ENCODE data around the gene PCID2. TPM values are rescaled to one million over a fixed set of nuclear protein-coding genes. Genes with fewer than 3 reads are reported as not detected.

PCID2 gene
- total and polyA plus RNA-seq, 2 of the 13 experiments (the other 11 are each of a cell fraction or from before 2014, with no cell fraction given) = 65.0 to 111 TPM

DNA sequence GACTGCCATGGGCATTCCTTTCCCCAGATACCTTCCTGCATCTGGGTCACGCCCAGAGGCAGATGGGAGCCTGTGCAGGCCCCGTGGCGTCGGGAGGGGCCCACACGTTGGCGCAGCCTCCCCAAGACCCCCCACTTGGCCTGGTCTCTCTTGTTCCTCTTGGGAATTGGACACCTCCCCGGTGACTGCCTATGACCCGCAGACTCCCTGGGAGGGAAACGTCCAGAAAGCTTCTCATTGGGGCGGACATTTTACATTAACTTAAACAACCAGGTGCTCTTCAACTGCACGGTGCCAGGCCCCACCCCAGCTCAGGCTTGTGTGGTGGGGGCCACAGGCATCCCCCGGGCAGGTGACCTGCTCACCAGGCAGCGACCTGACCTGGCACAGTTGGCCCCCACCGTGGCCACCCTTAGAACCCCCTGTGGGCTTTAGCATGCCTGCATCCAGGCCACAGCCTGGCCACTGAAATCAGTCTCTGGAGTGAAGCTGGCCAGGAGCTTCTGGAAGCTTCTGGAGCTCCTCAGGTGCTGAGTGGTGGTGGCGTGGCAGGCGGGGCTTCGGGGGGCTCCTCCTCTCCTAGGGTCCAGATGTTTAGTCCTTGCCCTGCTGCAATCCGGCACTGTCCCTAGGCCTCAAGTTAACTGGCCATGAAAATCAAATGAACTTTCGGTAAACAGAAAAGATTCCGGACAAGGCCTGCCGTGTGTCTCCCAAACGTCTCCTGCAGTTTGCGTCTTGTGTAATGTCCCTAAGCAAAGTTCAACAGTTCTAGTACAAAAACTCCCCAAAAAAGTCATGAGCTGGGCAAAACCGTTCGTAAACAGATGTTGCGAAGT lies 58.5 kb downstream of the PCID2 start (continued):
- TF ChIP-seq, protein P1, sequence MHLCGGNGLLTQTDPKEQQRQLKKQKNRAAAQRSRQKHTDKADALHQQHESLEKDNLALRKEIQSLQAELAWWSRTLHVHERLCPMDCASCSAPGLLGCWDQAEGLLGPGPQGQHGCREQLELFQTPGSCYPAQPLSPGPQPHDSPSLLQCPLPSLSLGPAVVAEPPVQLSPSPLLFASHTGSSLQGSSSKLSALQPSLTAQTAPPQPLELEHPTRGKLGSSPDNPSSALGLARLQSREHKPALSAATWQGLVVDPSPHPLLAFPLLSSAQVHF (CRISPR knock-in tag; IDR thresholded peaks at IDR 0.05) = no peak
- no peak for TF ChIP-seq RELA (CRISPR knock-in tag; IDR thresholded peaks at IDR 0.05)
- TF ChIP-seq, protein P2, sequence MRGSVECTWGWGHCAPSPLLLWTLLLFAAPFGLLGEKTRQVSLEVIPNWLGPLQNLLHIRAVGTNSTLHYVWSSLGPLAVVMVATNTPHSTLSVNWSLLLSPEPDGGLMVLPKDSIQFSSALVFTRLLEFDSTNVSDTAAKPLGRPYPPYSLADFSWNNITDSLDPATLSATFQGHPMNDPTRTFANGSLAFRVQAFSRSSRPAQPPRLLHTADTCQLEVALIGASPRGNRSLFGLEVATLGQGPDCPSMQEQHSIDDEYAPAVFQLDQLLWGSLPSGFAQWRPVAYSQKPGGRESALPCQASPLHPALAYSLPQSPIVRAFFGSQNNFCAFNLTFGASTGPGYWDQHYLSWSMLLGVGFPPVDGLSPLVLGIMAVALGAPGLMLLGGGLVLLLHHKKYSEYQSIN (CRISPR knock-in tag; IDR thresholded peaks at IDR 0.05; ENCODE audit: borderline replicate concordance) = no peak
- no peak for TF ChIP-seq SYNCRIP (IDR thresholded peaks at IDR 0.05; ENCODE audit: insufficient read depth, low read depth, low read length)
- TF ChIP-seq CC2D1A (CRISPR knock-in tag; IDR thresholded peaks at IDR 0.05) = no peak
- no peak for TF ChIP-seq FOXA1 (IDR thresholded peaks at IDR 0.05)
- TF ChIP-seq FOXA1 (CRISPR knock-in tag; IDR thresholded peaks at IDR 0.05) = peak; percentile 67
- peak; percentile 48; the same call in 1 of the 2 replicates for TF ChIP-seq SALL1 (CRISPR knock-in tag; IDR thresholded peaks at IDR 0.05)
- TF ChIP-seq, protein P3, sequence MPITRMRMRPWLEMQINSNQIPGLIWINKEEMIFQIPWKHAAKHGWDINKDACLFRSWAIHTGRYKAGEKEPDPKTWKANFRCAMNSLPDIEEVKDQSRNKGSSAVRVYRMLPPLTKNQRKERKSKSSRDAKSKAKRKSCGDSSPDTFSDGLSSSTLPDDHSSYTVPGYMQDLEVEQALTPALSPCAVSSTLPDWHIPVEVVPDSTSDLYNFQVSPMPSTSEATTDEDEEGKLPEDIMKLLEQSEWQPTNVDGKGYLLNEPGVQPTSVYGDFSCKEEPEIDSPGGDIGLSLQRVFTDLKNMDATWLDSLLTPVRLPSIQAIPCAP (CRISPR knock-in tag; IDR thresholded peaks at IDR 0.05; ENCODE audit: low read depth) = no peak
- TF ChIP-seq ZSCAN22 (CRISPR knock-in tag; IDR thresholded peaks at IDR 0.05) = no peak
- TF ChIP-seq NR1H2 (CRISPR knock-in tag; IDR thresholded peaks at IDR 0.05; ENCODE audit: borderline replicate concordance, low read depth) = no peak
- no peak for TF ChIP-seq ATF7-NPFF (CRISPR knock-in tag; IDR thresholded peaks at IDR 0.05; ENCODE audit: low read depth)
- no peak for TF ChIP-seq ZNF235 (CRISPR knock-in tag; IDR thresholded peaks at IDR 0.05; ENCODE audit: borderline replicate concordance)
- no peak for TF ChIP-seq PCBP2 (optimal IDR thresholded peaks at IDR 0.05; ENCODE audit: low read depth, low read length, poor library complexity, severe bottlenecking)
- TF ChIP-seq FOXC1 (CRISPR knock-in tag; IDR thresholded peaks at IDR 0.05; ENCODE audit: borderline replicate concordance) = no peak
- TF ChIP-seq ZNF3 (CRISPR knock-in tag; IDR thresholded peaks at IDR 0.05) = no peak
- peak; percentile 87 for TF ChIP-seq HNF4A (CRISPR knock-in tag; IDR thresholded peaks at IDR 0.05)
- peak; percentile 42 for TF ChIP-seq ASH2L (IDR thresholded peaks at IDR 0.05; ENCODE audit: insufficient read length, low read depth, low read length)
- no peak for TF ChIP-seq ATAD3A (CRISPR knock-in tag; IDR thresholded peaks at IDR 0.05)
- TF ChIP-seq MAF1 (CRISPR knock-in tag; IDR thresholded peaks at IDR 0.05; ENCODE audit: borderline replicate concordance) = no peak
- no peak for TF ChIP-seq RBM22 (optimal IDR thresholded peaks at IDR 0.05; ENCODE audit: low read length)
- TF ChIP-seq CENPX (CRISPR knock-in tag; IDR thresholded peaks at IDR 0.05) = no peak
- no peak for TF ChIP-seq BHLHE40 (IDR thresholded peaks at IDR 0.05; ENCODE audit: low read length)
- no peak for TF ChIP-seq ZNF496 (CRISPR knock-in tag; IDR thresholded peaks at IDR 0.05; ENCODE audit: insufficient replicate concordance)
- no peak for TF ChIP-seq FOSL1 (CRISPR knock-in tag; IDR thresholded peaks at IDR 0.05; ENCODE audit: borderline replicate concordance)
- TF ChIP-seq, protein P4, sequence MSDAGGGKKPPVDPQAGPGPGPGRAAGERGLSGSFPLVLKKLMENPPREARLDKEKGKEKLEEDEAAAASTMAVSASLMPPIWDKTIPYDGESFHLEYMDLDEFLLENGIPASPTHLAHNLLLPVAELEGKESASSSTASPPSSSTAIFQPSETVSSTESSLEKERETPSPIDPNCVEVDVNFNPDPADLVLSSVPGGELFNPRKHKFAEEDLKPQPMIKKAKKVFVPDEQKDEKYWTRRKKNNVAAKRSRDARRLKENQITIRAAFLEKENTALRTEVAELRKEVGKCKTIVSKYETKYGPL (CRISPR knock-in tag; IDR thresholded peaks at IDR 0.05) = no peak; the same call in 1 of the 2 replicates

All from HepG2 (cell line).